Neural cell (in vitro differentiated cells): ENCODE results near the gene JOSD1. TPM values are rescaled to one million over a fixed set of nuclear protein-coding genes. Genes with fewer than 3 reads are reported as not detected.

ENCODE experiments used
- H2AFZ ChIP-seq: fragments of 200-600, 300-800 bp; sonication (generic), shearing (Covaris generic); 2 replicates; pipeline ENCODE4 v1.6.0; 2014; ENCODE audit warnings: low read depth, mild to moderate bottlenecking, antibody characterized with exemption, low read length, moderate library complexity
- H3F3A ChIP-seq: fragments of 200-600 bp; shearing (Covaris generic); 2 replicates; pipeline ENCODE4 v1.6.1; 2016; ENCODE audit warnings: mild to moderate bottlenecking, moderate library complexity, mixed read lengths, antibody characterized with exemption, low read length; ENCODE audit not compliant: insufficient read depth, poor library complexity, severe bottlenecking
- H3K27ac ChIP-seq: fragments of 200-600, 300-800 bp; sonication (generic), shearing (Covaris generic); 2 replicates; pipeline ENCODE4 v1.5.1; 2014; ENCODE audit warnings: mild to moderate bottlenecking, low read length, moderate library complexity
- H3K27me3 ChIP-seq: fragments of 300-800, 200-600 bp; sonication (generic), shearing (Covaris generic); 2 replicates; pipeline ENCODE4 v1.6.0; 2014; ENCODE audit warnings: mild to moderate bottlenecking, low read depth, low read length, moderate library complexity; ENCODE audit not compliant: insufficient read depth
- H3K36me3 ChIP-seq: fragments of 300-800, 200-600 bp; sonication (generic), shearing (Covaris generic); 2 replicates; pipeline ENCODE4 v1.5.1; 2014; ENCODE audit warnings: mild to moderate bottlenecking, antibody characterized with exemption, low read length, moderate library complexity; ENCODE audit not compliant: insufficient read depth
- H3K4me2 ChIP-seq: fragments of 300-800, 200-600 bp; sonication (generic), shearing (Covaris generic); 2 replicates; pipeline ENCODE4 v1.6.0; 2014; ENCODE audit warnings: mild to moderate bottlenecking, low read length
- H3K4me3 ChIP-seq: fragments of 300-800, 200-600 bp; sonication (generic), shearing (Covaris generic); 2 replicates; pipeline ENCODE4 v1.5.1; 2014; ENCODE audit warnings: mild to moderate bottlenecking, low read length, moderate library complexity
- H3K79me2 ChIP-seq: fragments of 200-600 bp; shearing (Covaris generic); replicated peaks from 2 replicates; pipeline ENCODE4 v1.6.0; 2014; ENCODE audit warnings: mild to moderate bottlenecking, low read length, moderate library complexity; ENCODE audit not compliant: insufficient read depth
- H3K9ac ChIP-seq: fragments of 300-800, 200-600 bp; sonication (generic), shearing (Covaris generic); 2 replicates; pipeline ENCODE4 v1.6.1; 2016; ENCODE audit warnings: mild to moderate bottlenecking, low read length, mixed read lengths
- H3K9me2 ChIP-seq: fragments of 200-600 bp; shearing (Covaris generic); 2 replicates; pipeline ENCODE4 v1.6.1; 2016; ENCODE audit warnings: mild to moderate bottlenecking, low read length, mixed read lengths; ENCODE audit not compliant: insufficient read depth
- H3K9me3 ChIP-seq: fragments of 200-600, 300-800 bp; sonication (generic), shearing (Covaris generic); 2 replicates; pipeline ENCODE4 v1.6.1; 2016; ENCODE audit warnings: mild to moderate bottlenecking, mixed run types, low read length, moderate library complexity, mixed read lengths
- H4K20me1 ChIP-seq: fragments of 200-600 bp; shearing (Covaris generic); 2 replicates; pipeline ENCODE4 v1.6.1; 2016; ENCODE audit warnings: mild to moderate bottlenecking, mixed run types; ENCODE audit not compliant: insufficient read depth
- CTCF ChIP-seq: fragments of 450-650 bp; IDR thresholded peaks from 2 replicates; pipeline ENCODE4 v1.5.1; 2014; ENCODE audit warnings: antibody characterized with exemption, mild to moderate bottlenecking, moderate library complexity; ENCODE audit not compliant: poor library complexity, severe bottlenecking
- EP300 ChIP-seq: fragments of 450-650 bp; conservative IDR thresholded peaks from 2 replicates; pipeline ENCODE4 v1.6.1; 2014; ENCODE audit warnings: antibody characterized with exemption, mild to moderate bottlenecking, moderate library complexity; ENCODE audit not compliant: poor library complexity, severe bottlenecking
- EZH2 ChIP-seq: fragments of 200-600, 300-800 bp; shearing (Covaris generic), sonication (generic); IDR thresholded peaks from 2 replicates; pipeline ENCODE4 v1.6.1; 2014; ENCODE audit warnings: antibody characterized with exemption, low read length, borderline replicate concordance, mild to moderate bottlenecking; ENCODE audit not compliant: insufficient read depth, poor library complexity, severe bottlenecking
- MXI1 ChIP-seq: fragments of 450-650 bp; conservative IDR thresholded peaks from 2 replicates; pipeline ENCODE4 v1.6.1; 2014; ENCODE audit warnings: antibody characterized with exemption, mild to moderate bottlenecking; ENCODE audit not compliant: poor library complexity, severe bottlenecking
- POLR2AphosphoS5 ChIP-seq: IDR thresholded peaks from 2 replicates; pipeline ENCODE4 v1.6.1; 2012
- RAD21 ChIP-seq: fragments of 450-650 bp; conservative IDR thresholded peaks from 2 replicates; pipeline ENCODE4 v1.6.1; 2014; ENCODE audit warnings: antibody characterized with exemption, mild to moderate bottlenecking, moderate library complexity
- SMC3 ChIP-seq: fragments of 450-650 bp; conservative IDR thresholded peaks from 2 replicates; pipeline ENCODE4 v1.6.1; 2014; ENCODE audit warnings: antibody characterized with exemption, mild to moderate bottlenecking, moderate library complexity; ENCODE audit not compliant: poor library complexity
- TAF1 ChIP-seq: IDR thresholded peaks from 2 replicates; pipeline ENCODE4 v1.6.1; 2012; ENCODE audit warnings: low read depth
- polyA plus RNA-seq: library from polyadenylated mRNA; depleted of rRNA; stranded (reverse); fragments of >200 nt; gene quantifications from 2 replicates; pipeline ENCODE4 v1.2.3, GENCODE V29; 2014
- TF ChIP-seq, protein P1 (sequence below): IDR thresholded peaks from 2 replicates; pipeline ENCODE4 v1.6.1; 2012; ENCODE audit warnings: borderline replicate concordance

The JOSD1 gene
- polyA plus RNA-seq, 1 donor from 2014 or later: 71.3 TPM

DNA sequence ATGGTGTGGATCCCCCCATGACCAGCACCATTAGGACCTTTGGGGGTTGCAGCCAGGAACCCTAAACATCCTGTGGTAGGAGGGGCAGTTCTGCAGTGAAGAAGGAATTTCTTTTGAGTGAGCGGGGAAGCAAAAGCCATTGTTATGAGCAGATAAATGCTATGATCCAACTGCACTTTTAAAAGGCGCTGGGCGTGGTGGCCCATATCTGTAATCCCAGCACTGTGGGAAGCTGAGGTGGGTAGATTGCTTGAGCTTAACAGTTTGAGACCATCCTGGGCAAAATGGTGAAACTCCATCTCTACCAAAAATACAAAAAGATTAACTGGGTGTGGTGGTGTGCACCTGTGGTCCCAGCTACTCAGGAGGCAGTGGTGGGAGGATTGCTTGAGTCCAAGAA is 24.9 kb downstream of the JOSD1 start:
- no peak overlapping the region for H3K9ac ChIP-seq
- no peak overlapping the region for H3K4me3 ChIP-seq
- peaks cover 5% of the 10 kb centered on the region for H3K36me3 ChIP-seq
- H3K27ac ChIP-seq: no peak overlapping the region
- no peaks in the 10 kb centered on the region for H3K27me3 ChIP-seq
- TF ChIP-seq, protein P1, sequence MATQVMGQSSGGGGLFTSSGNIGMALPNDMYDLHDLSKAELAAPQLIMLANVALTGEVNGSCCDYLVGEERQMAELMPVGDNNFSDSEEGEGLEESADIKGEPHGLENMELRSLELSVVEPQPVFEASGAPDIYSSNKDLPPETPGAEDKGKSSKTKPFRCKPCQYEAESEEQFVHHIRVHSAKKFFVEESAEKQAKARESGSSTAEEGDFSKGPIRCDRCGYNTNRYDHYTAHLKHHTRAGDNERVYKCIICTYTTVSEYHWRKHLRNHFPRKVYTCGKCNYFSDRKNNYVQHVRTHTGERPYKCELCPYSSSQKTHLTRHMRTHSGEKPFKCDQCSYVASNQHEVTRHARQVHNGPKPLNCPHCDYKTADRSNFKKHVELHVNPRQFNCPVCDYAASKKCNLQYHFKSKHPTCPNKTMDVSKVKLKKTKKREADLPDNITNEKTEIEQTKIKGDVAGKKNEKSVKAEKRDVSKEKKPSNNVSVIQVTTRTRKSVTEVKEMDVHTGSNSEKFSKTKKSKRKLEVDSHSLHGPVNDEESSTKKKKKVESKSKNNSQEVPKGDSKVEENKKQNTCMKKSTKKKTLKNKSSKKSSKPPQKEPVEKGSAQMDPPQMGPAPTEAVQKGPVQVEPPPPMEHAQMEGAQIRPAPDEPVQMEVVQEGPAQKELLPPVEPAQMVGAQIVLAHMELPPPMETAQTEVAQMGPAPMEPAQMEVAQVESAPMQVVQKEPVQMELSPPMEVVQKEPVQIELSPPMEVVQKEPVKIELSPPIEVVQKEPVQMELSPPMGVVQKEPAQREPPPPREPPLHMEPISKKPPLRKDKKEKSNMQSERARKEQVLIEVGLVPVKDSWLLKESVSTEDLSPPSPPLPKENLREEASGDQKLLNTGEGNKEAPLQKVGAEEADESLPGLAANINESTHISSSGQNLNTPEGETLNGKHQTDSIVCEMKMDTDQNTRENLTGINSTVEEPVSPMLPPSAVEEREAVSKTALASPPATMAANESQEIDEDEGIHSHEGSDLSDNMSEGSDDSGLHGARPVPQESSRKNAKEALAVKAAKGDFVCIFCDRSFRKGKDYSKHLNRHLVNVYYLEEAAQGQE: no peak
- TF ChIP-seq SMC3 (no peak), MXI1 (no peak)
- H3K9me2 ChIP-seq: no peaks in the 10 kb centered on the region
- H2AFZ ChIP-seq: no peak overlapping the region
- no peaks in the 10 kb centered on the region for H3F3A ChIP-seq
- peaks cover 5% of the 10 kb centered on the region for H3K79me2 ChIP-seq
- H3K9me3 ChIP-seq: no peaks in the 10 kb centered on the region
- no peaks in the 10 kb centered on the region for H4K20me1 ChIP-seq
- H3K4me2 ChIP-seq: no peak overlapping the region

DNA sequence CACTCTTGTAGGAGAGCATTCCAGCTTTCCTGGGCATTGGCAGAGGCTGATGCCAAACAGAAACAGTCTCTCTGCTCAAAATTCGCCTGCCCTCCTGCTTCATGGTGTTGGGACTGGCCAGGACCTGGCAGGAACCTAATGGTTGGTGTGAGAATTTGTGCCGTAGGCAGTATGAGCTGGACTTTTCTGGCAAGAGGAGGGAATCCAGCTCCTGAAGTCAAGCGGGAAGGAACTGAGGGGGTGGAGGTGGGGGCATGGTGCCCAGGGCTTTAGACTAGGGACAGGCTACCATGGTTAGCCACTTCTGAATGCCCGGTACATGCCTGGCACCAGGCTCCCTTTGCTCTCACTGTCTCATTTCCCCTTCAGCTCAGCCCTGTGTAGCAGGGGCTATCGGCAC is 25.9 kb downstream of the JOSD1 start:
- Histone ChIP-seq H3K4me2 (no peak overlapping the region), H3K79me2 (no peaks in the 10 kb centered on the region), H3K36me3 (peaks cover 5% of the 10 kb centered on the region), H3K9ac (no peak overlapping the region), H3K27me3 (no peaks in the 10 kb centered on the region), H3K9me3 (no peaks in the 10 kb centered on the region), H3F3A (no peaks in the 10 kb centered on the region), H3K4me3 (no peak overlapping the region), H4K20me1 (no peaks in the 10 kb centered on the region), H3K27ac (no peak overlapping the region), H3K9me2 (no peaks in the 10 kb centered on the region), H2AFZ (no peak overlapping the region)
- TF ChIP-seq EP300: no peak
- TF ChIP-seq POLR2AphosphoS5: no peak
- TF ChIP-seq TAF1: no peak
- no peak for TF ChIP-seq RAD21
- TF ChIP-seq SMC3: no peak
- TF ChIP-seq MXI1: no peak
- TF ChIP-seq EZH2: no peak
- no peak for TF ChIP-seq CTCF
- TF ChIP-seq, protein P1: no peak
